ENCODE results near the gene DVL2.

The DVL2 gene

GRCh38 chr17:7241783-7242716, 7.7 kb upstream of the DVL2 start, which contains the start of gene GABARAP (continued):
- TF ChIP-seq ZNF138 (tag by site-specific recombination; IDR thresholded peaks at IDR 0.05; ENCODE audit: borderline replicate concordance) (no peak), ZNF530 (tag by site-specific recombination; IDR thresholded peaks at IDR 0.05; ENCODE audit: low read depth) (no peak), SP3 (tag by site-specific recombination; IDR thresholded peaks at IDR 0.05) (no peak; the same call in none of the 2 replicates), ZNF140 (tag by site-specific recombination; IDR thresholded peaks at IDR 0.05) (no peak), ZNF391 (tag by site-specific recombination; IDR thresholded peaks at IDR 0.05; ENCODE audit: borderline replicate concordance, low read depth) (peak; percentile 74; the same call in 1 of the 2 replicates), ZNF37A (tag by site-specific recombination; IDR thresholded peaks at IDR 0.05) (no peak), PRDM1 (tag by site-specific recombination; IDR thresholded peaks at IDR 0.05) (no peak), ZNF311 (tag by site-specific recombination; IDR thresholded peaks at IDR 0.05; ENCODE audit: borderline replicate concordance) (no peak), ZNF23 (tag by site-specific recombination; IDR thresholded peaks at IDR 0.05; ENCODE audit: borderline replicate concordance) (no peak), ZNF610 (tag by site-specific recombination; IDR thresholded peaks at IDR 0.05; ENCODE audit: borderline replicate concordance) (no peak), ZNF16 (tag by site-specific recombination; IDR thresholded peaks at IDR 0.05; ENCODE audit: low read depth) (no peak), ZNF626 (tag by site-specific recombination; IDR thresholded peaks at IDR 0.05) (no peak), ZSCAN30 (tag by site-specific recombination; IDR thresholded peaks at IDR 0.05) (peak; percentile 49; the same call in 1 of the 2 replicates), ZNF629 (tag by site-specific recombination; IDR thresholded peaks at IDR 0.05) (peak; percentile 81), SCRT2 (tag by site-specific recombination; IDR thresholded peaks at IDR 0.05) (0 out of 2 replicates have a peak, but pooled peaks have one; percentile 13), BCL6B (tag by site-specific recombination; IDR thresholded peaks at IDR 0.05) (no peak), ZNF513 (tag by site-specific recombination; IDR thresholded peaks at IDR 0.05) (no peak), ELK4 (IDR thresholded peaks at IDR 0.05; ENCODE audit: borderline replicate concordance, low read depth, low read length) (no peak), SP2 (tag by site-specific recombination; IDR thresholded peaks at IDR 0.05) (peak; percentile 79), ZNF654 (tag by site-specific recombination; IDR thresholded peaks at IDR 0.05; ENCODE audit: low read depth) (no peak), ZNF830 (tag by site-specific recombination; IDR thresholded peaks at IDR 0.05; ENCODE audit: low read depth) (no peak), ZNF792 (tag by site-specific recombination; IDR thresholded peaks at IDR 0.05) (no peak), ZNF768 (tag by site-specific recombination; IDR thresholded peaks at IDR 0.05) (no peak), ZBTB7A (tag by site-specific recombination; IDR thresholded peaks at IDR 0.05; ENCODE audit: low read depth) (peak; percentile 82; the same call in 1 of the 2 replicates)
- TF ChIP-seq, protein P1, sequence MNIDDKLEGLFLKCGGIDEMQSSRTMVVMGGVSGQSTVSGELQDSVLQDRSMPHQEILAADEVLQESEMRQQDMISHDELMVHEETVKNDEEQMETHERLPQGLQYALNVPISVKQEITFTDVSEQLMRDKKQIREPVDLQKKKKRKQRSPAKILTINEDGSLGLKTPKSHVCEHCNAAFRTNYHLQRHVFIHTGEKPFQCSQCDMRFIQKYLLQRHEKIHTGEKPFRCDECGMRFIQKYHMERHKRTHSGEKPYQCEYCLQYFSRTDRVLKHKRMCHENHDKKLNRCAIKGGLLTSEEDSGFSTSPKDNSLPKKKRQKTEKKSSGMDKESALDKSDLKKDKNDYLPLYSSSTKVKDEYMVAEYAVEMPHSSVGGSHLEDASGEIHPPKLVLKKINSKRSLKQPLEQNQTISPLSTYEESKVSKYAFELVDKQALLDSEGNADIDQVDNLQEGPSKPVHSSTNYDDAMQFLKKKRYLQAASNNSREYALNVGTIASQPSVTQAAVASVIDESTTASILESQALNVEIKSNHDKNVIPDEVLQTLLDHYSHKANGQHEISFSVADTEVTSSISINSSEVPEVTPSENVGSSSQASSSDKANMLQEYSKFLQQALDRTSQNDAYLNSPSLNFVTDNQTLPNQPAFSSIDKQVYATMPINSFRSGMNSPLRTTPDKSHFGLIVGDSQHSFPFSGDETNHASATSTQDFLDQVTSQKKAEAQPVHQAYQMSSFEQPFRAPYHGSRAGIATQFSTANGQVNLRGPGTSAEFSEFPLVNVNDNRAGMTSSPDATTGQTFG (tag by site-specific recombination; IDR thresholded peaks at IDR 0.05; ENCODE audit: borderline replicate concordance): no peak
- TF ChIP-seq, protein P2, sequence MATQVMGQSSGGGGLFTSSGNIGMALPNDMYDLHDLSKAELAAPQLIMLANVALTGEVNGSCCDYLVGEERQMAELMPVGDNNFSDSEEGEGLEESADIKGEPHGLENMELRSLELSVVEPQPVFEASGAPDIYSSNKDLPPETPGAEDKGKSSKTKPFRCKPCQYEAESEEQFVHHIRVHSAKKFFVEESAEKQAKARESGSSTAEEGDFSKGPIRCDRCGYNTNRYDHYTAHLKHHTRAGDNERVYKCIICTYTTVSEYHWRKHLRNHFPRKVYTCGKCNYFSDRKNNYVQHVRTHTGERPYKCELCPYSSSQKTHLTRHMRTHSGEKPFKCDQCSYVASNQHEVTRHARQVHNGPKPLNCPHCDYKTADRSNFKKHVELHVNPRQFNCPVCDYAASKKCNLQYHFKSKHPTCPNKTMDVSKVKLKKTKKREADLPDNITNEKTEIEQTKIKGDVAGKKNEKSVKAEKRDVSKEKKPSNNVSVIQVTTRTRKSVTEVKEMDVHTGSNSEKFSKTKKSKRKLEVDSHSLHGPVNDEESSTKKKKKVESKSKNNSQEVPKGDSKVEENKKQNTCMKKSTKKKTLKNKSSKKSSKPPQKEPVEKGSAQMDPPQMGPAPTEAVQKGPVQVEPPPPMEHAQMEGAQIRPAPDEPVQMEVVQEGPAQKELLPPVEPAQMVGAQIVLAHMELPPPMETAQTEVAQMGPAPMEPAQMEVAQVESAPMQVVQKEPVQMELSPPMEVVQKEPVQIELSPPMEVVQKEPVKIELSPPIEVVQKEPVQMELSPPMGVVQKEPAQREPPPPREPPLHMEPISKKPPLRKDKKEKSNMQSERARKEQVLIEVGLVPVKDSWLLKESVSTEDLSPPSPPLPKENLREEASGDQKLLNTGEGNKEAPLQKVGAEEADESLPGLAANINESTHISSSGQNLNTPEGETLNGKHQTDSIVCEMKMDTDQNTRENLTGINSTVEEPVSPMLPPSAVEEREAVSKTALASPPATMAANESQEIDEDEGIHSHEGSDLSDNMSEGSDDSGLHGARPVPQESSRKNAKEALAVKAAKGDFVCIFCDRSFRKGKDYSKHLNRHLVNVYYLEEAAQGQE (tag by site-specific recombination; IDR thresholded peaks at IDR 0.05): peak; percentile 81
- TF ChIP-seq, protein P3, sequence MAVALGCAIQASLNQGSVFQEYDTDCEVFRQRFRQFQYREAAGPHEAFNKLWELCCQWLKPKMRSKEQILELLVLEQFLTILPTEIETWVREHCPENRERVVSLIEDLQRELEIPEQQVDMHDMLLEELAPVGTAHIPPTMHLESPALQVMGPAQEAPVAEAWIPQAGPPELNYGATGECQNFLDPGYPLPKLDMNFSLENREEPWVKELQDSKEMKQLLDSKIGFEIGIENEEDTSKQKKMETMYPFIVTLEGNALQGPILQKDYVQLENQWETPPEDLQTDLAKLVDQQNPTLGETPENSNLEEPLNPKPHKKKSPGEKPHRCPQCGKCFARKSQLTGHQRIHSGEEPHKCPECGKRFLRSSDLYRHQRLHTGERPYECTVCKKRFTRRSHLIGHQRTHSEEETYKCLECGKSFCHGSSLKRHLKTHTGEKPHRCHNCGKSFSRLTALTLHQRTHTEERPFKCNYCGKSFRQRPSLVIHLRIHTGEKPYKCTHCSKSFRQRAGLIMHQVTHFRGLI (tag by site-specific recombination; IDR thresholded peaks at IDR 0.05): no peak

All from HEK293 (cell line).